OCI-M1 (cell line): ENCODE results near the gene INMT.
"Not testable (repeated sequence)": the region's sequence is repeated elsewhere in the genome, so short reads cannot be mapped to it uniquely, and the experiment has no call there.

Experiments used
- DNase-seq: peaks from one replicate; lab custom pipeline; 2025; lab: John Stamatoyannopoulos, UW

Gene INMT

DNA sequence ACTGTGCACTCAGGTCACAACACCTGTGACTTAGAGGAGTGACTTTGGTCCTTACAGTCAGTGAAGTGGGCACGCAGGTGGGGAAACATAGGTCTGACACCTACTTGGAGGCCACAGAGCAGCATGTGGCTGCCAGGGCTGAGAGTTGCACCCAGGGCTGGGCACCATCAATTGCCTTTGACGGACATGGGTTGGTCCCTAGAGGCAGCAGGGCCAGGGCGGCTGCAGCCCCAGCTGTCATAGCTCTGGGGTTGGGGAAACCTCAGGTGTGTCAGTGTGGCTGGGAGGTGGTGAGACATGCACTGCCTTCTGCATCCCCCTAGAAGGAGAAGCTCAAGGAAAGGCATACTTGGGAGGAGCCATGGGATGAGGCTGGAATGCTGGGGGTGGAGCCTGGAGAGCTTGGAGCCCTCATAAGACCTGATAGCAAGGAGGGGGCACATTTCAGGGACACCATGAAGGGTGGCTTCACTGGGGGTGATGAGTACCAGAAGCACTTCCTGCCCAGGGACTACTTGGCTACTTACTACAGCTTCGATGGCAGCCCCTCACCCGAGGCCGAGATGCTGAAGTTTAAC lies at the start of gene INMT:
Gene INMT, plus strand, starts transcription at position 440 of the 578 bp plus-strand sequence. Its CDS starts 16 bp downstream, at position 456.
- DNase-seq = no peak

DNA sequence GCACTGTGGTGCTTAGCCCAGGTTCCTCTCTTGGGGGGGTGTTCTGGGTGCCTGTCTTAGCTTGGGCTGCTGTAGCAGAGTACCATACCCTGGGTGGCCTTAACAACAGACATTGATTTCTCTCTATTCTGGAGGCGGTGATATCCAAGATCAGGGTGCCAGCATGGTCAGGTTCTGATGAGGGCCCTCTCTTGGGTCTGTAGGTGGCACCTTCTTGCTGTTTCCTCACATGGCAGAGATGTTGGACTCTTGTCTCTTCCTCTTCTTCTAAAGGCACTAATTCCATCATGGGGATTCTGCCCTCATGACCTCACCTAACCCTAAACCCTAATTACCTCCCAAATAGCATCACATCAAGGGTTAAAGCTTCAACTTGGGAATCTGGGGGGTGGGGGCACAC lies 49.7 kb upstream of the INMT start:
- DNase-seq = peak; percentile 29

DNA sequence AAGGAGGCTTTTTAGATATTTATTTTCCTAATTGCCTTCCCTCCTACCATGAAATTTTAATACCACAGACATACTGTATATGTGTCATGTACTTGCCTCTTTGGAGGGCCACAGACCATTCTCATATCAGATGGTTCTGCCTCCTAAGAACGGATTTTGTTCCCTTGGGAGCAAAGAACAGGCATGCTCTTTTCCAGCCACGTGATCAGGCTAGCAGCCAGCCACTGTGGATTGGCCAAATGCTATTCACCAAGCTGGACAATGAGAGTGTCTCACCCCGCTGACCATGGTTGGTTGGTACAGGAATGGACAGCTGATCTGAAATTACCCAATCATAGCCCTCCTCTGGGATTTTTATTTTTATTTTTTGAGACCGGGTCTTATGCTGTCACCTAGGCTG lies 48.2 kb upstream of the INMT start:
- no peak for DNase-seq

DNA sequence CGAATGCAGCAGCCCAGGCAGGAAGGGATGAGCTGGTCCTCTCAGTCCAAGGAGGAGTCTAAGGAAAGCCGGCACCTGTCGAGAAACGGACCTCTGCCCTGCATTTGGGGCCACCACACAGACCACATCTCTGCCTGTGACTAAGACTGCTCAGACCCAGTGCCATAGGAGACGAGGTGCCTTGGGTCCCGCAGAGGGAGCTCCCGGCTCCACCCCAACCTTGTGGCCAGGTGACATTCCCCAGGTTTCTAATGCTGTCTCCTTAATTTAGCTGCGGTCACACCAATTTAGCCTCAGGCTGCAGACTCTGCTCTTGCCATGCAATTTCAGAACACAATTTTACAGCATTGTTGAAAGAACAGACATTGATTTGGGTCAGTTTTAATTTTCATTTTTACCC lies 46.9 kb upstream of the INMT start:
- no peak for DNase-seq

DNA sequence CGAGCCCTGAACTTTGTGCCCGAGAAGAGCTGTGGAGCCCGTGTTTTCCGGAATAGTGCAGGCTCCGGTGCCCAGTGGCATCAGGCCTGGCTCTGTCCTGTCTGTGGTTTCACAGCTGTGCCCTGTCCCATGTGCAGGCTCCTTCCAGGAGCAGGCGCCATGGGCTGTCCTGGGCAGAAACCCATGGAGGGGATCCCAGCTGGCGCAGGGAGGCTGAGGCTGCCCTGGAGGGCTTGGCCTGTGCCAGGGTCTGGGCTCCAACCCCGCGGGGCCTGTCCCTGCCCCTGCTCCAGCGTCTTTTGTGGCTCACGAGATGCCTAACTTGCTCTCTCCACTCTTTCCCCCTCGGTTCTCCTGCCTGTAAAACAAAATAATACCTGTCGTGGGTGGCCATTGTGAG lies 46.3 kb upstream of the INMT start:
- DNase-seq = no peak

DNA sequence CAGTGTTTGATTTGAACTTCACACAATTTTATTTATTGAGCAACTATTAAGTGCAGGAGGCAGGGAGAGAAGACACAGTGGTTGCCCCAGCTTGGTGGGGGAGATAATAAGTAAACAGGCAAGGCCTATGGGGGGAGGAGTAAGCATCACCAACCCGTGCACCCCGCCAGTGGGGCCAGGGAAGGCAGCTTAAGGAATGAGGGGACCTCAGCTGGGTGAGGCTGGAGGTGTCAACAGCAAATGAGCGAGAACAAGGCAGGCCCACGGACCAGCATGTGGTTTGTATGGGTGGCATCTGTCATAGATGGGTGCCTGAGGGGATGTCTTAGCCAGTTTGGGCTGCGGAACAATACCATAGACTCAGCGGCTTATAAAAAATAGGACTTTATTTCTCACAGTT lies 45.6 kb upstream of the INMT start:
- no peak for DNase-seq

DNA sequence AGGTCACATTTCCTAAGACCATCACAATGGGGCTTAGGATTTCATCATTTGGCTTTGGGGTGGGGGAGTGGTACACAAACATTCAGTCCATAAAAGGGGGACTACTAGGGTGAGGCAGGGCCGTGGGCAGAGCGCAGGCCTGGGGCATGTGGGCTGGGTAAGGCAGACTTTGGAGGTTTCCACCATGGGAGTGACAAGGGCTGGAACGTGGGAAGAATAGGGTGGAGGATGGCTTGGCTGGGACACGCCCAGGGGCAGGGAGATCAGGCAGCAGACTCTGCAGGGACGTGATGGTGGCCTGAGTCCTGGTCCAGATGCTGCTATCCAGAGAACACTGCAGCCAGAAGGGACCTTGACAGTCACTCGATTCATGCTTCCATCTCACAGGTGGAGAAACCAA lies 45.0 kb upstream of the INMT start:
- no peak for DNase-seq

DNA sequence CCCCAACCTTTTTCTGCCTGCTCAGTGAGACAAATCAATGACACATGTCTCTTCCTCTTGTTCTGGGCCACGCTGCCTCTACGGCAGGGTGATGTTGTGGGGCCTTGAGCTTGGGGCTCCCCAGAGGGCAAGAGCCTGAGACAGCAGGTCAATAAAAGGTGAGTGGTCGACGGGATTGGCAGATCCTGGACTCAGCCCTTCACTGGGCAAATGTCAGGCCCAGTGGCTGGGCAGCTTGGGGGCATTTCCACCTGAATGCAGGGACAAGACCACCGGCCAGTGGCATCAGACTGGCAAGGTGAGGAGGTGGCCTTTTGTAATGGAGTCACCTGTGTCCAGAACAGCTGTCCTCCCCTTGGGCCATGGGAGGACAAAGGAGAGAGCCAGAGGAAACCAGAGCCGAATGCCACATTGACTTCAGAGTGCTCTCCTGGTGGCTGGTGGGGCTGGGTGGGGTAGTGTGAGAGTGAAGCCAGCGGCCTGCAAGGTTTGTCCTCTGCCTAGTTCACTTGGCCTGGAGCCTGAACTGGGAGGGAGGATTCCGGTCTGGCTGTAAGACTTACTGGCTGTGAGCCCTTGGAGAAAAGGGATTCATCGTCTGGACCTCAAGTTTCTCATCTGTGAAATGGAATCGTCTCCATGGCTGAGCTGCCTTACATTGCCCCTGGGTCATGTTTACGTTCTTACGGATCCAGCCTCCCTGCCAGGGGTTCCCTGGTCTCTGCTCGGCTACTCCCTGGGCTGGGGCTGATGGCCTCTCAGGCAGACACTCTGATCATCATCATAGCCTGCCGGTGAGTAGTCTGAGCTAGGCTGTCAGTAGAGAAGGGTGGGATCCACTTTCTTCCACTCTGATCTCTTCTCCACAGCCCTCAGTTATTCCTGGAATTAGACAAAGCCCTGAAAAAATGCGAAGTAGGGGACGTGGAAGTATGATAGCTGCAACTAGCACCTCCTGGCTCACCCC lies 44.3 kb upstream of the INMT start:
- no peak for DNase-seq

DNA sequence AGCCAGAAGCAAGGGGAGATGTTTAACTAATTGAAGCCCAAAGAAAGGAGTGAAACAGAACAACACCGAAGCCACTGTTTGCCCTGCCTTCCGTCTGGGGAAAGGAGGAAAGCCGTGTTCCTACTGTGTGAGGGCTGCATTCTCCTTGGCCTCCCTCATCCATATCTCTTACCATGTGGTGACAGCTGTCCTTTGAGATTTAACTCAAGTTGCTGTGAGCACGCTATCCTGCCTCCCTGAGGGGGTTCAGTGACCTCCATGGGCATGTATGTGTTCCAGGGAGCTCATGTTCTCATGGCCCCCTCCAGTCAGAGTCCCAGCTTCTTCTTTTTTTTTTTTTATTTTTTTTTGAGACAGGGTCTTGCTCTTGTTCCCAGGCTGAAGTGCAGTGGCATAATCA lies 43.5 kb upstream of the INMT start:
- DNase-seq = no peak

DNA sequence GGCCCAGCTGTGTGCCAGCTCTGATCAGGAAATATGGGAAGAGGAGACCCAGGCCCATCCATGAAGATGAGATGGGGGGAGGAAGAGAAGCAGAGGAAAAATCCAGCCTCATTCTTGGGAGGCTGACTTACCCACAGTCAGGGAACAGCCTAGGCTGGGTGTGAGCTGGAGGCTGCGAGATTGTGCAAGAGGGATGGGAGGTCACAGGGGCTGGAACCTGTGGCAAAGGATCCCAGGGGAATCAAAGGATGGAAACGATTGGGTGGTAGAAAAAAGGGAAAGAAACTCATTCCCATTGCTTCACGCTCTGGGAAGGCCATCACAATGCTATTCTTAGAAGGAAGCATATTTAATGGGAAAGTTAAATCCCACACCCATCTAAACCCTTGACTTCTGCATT lies 43.0 kb upstream of the INMT start:
- DNase-seq = no peak

DNA sequence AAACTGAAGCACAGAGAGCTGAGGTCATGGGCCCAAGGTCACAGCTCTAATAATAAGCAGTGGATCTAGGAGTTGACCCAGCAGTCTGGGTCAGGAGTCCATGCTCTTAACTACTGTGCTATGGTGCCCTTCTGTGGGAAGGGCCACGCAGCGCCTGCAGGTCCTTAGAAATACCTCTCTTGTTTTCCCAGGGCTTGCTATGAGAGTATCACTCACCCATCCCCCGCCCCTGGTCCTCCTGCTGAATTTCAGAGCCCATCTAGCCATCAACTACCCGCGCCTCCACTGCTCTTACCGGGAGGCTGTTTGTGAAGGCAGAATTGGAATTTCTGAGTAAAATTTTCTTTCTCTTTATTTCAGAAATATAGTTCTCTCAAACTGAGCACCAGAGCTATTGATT lies 42.4 kb upstream of the INMT start:
- DNase-seq = no peak

DNA sequence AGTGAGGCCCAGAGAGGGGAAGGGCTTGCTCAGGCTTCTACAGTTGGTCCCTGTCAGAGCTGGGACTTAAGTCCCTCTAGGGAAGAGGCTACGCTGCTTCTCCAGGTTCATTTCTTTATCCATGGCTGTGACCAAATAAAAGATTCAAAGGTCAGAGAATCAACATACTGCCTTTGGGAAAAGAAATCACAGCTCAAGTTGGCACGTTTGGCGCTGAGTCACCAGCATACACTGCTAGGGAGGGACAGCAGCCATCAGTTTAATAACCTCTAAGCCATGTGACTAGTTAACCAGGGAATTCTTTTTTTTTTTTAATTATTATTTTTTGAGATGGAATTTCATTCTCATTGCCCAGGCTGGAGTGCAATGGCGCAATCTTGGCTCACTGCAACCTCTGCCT lies 41.3 kb upstream of the INMT start:
- no peak for DNase-seq

DNA sequence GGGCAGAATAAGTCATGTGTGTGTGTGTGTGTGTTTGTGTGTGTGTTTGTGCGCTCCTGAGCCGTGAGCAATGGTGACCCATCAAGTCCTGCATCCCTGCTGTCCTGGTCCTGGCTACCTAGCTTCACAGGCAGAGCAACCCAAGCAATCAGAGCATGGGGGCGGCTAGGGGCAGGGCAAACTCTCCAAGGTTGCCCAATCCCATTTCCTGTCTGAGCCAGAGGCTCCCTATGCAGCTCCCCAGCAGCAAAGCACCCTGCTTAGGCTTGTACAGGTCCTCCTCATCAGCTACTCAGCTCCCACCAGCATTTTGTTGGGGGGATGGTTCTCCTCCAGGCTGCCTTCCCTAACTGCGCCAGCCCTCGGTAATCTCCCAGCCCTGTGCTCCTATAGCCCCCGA lies 38.5 kb upstream of the INMT start:
- DNase-seq = no peak

DNA sequence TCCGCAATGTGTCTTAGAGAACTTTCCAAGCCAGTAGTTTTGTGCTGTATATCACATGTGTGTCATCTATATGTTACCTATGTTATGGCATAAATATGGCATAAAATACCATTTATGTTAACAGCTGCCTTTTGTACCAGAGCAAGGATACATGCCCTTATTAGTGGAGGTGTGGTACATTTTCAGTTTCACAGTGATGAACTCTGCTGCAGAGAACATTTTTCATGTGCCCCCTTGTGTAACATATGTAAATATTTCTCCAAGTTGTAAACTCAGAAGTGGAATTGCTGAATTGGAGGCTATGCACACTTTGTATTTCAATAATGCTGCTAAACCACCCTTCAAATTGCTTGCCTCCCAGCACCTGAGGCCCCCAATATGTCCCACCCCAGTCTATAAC lies 37.8 kb upstream of the INMT start:
- DNase-seq = no peak

DNA sequence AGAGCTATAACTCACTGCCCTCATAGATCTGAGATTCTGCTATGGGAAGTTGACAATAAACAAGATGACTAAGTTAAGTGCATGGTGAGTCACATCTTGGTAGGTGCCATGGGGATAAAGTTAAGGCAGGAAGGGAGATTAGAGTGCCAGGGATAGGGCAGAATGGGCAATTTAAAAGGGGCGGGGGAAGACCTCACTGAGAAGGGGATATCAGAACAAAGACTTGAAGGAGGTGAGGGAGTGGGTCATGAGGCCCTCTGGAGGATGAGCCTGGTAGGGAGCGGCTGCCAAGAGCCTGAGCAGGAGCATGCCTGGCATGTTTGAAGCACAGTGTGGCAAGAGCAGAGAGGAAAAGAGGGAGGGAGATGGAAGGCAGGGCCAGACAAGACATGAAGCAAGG lies 34.8 kb upstream of the INMT start:
- no peak for DNase-seq

DNA sequence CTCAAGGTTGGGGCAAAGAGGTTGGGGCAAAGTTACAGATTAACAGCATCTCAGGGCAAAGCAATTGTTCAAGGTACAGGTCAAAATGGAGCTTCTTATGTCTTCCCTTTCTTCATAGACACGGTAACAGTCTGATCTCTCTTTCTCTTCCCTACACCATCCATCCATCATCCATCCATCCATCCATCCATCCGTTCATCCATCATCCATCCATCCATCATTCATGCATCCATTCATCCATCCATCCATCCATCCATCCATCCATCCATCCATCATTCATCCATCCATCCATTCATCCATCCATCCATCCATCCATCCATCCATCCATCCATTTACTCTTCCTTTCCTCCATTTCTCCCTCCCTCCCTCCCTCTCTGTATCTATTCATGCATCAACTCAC lies 32.5 kb upstream of the INMT start:
- not testable (repeated sequence) for DNase-seq

DNA sequence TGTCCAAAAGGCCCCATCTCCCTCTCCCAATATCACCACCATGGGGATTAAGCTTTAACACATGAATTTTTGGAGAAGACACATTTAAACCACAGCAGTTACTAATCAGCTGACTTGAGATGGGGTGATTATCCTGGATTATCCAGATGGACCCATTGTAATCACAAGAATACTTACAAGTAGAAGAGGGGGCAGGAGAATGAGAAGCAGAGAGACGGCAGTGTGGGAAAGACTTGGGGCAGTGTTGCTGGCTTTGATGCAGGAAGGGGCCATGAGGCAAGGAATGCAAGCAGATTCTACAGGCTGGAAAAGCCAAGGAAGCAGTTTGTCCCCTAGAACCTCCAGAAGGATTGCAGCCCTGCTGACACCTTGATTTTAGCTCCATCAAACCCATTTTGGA lies 30.7 kb upstream of the INMT start:
- no peak for DNase-seq

DNA sequence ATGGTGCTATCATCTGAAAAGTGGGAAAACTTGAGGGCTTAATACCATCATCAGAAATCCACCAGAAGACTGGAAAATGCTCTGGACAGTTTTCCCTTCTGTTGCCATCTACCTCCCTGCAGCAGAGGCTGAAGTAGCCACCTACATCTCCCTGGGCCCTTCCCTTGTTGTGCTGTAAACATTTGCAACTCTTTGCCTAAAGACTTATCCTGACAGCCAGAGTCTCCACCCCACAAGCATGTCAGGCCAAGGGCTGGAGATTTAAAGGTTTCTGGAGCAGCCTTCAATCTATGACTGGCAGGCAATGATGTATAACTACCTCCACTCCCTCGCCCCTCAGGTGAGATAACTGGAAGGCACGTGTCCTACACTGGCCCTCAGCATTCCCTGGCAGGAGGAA lies 29.7 kb upstream of the INMT start:
- DNase-seq = no peak

DNA sequence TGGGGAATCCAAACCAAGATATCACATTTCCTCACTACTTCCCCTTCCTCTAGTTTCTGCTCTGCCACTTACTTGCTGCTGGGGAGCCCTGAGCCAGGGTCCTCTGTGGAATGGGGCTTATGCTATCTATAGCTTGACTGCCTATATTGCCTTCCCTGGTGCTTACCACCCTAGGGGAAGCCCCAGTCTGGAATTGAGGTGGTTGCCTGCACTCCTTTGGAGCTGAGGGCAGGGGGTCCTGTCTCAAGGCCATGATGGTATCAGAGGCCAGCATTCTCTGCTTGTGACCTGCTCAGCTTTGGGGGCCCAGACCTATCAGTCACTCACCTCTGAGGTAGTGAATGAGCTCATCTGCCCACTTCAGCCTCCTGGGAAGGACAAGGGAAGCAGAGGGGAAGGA lies 29.3 kb upstream of the INMT start:
- no peak for DNase-seq

DNA sequence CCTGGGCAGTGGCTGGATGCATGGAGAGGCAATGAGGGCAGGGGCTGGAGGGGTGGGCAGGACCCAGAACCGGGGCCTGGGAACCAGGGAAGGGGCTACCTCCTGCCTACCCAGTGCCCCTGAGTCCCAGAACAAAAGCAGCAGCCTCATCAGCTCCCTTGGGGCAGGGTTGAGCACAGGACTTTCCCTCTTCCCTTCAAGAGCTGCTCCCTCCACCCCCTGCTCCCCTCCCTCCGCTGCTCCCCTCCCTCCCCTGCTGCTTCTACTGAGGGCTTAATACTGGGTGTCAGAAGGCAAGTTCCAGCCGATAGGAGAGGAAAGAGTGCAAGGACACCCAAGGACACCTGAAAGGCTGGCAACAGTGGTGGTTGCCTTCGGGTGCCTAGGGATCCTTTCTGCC lies 28.2 kb upstream of the INMT start:
- DNase-seq = no peak

DNA sequence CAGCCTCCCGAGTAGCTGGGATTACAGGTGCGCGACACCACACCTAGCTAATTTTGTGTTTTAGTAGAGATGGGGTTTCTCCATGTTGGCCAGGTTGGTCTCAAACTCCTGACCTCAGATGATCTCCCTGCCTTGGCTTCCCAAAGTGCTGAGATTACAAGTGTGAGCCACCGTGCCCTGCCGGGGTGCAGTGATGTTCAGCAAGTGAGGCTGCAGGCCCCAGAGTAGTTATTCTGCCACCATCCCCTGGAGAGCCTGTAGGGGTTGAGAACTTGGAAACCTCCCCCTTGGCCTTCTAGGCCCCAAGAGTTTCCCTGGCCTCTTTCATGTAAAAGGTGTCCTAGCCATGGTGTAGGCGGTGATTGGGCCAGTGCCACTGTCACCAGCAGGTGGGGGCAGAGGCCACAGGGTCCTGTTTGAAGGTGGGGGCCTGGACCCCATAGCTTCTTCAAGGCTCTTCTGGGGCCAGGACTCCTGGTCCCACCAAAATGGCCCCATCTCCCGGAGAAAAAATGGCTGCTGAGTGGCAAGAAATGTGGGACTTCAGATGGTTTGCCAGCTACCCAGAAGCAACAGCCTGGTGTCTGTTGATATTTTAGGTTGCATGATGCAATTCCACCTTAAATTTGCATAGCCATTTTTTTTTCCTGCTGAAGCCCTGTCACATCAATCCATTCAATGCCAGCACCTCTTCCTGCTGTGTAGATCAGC lies 25.5 kb upstream of the INMT start:
- DNase-seq = peak; percentile 38

DNA sequence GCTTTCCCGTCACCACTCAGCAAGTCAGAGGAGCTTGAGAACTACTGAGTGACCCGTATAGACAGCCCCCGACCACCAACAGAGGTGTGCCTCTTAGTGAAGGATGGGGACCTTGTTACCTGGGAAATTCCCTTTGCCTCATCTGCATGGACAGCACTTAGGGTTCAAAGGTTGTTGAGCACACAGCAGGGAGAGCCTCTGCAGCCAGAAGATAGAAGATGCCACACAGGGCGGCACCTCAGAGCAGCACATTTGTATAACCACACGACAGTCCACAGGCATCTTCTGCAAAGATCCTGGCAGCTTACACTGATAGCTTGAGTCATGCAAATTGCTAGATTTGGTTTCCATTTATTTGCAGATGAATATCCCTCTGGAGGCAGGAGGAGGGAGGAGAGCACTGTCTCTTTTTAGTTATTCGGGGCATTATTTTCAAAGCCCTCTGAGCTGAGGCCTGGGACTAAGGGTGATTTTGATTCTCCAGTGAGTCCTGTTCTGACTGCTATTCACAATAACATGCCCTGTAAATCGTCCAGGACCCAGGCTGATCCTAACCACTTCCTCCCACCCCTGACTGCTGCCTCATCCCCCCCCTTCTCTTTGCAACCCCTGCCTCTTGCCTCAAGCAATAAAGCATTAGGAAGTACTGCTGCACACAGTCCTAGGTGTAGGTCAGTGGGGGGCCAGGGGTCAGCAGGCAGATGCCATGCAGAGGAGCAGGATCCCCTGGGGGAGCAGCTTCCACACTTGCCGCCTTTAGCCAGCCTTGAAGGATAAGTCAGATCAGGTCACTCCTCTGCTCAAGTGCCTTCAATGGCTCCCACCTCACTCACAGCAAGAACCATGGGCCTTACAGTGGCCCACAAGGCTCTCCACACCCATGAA lies 24.6 kb upstream of the INMT start:
- peak; percentile 72 for DNase-seq
